Natural killer cell treated with Interleukin-12 subunit alpha and Interleukin-12 subunit beta and Interleukin-15 and Interleukin-18, amount 100 ng/mL, for 72 hours (primary cell): ENCODE measurements around the gene FANCL. TPM values are rescaled to one million over a fixed set of nuclear protein-coding genes. Genes with fewer than 3 reads are reported as not detected.
"Not testable (repeated sequence)": the region's sequence is repeated elsewhere in the genome, so short reads cannot be mapped to it uniquely, and the experiment has no call there.

ENCODE experiments used
- ATAC-seq, 2 donors: fragments of 150-1000 bp; cut with Tn5 transposase in 1 of 2; sonication (Bioruptor Pico), chemical (Tn5 transposase) in 1 of 2; 2 replicates each; pipeline ENCODE4 v1.10.0; 2021
- DNase-seq: peaks from one replicate; pipeline ENCODE4 v3.0.0; 2022; ENCODE audit warnings: low spot score
- H3K27ac Mint-ChIP-seq, 2 donors: 1 replicate in 1 of 2; 2 replicates in 1 of 2; pipeline ENCODE4 v1.8.0; 2022; ENCODE audit warnings: mixed read lengths in 2 of 2, mild to moderate bottlenecking in 1 of 2, moderate library complexity in 1 of 2
- H3K27me3 Mint-ChIP-seq, 2 donors: 1 replicate in 1 of 2; 2 replicates in 1 of 2; pipeline ENCODE4 v1.8.0; 2022; ENCODE audit warnings: mixed read lengths in 2 of 2
- H3K36me3 Mint-ChIP-seq: one replicate; pipeline ENCODE4 v1.8.0; 2022; ENCODE audit warnings: mixed read lengths
- H3K4me1 Mint-ChIP-seq, 2 donors: 1 replicate in 1 of 2; 2 replicates in 1 of 2; pipeline ENCODE4 v1.8.0; 2022; ENCODE audit warnings: low read depth in 2 of 2, mixed read lengths in 2 of 2, mild to moderate bottlenecking in 1 of 2
- H3K4me3 Mint-ChIP-seq: one replicate; pipeline ENCODE4 v1.8.0; 2022; ENCODE audit warnings: mixed read lengths
- H3K9me3 Mint-ChIP-seq: 2 replicates; pipeline ENCODE4 v1.8.0; 2022; ENCODE audit warnings: mixed read lengths
- total RNA-seq, 2 donors: library from RNA; stranded (reverse); gene quantifications; one replicate each; pipeline ENCODE4 v1.2.3, GENCODE V29; 2022

FANCL gene
- total RNA-seq, 2 donors from 2014 or later, result 17.6 to 28.0 TPM

DNA sequence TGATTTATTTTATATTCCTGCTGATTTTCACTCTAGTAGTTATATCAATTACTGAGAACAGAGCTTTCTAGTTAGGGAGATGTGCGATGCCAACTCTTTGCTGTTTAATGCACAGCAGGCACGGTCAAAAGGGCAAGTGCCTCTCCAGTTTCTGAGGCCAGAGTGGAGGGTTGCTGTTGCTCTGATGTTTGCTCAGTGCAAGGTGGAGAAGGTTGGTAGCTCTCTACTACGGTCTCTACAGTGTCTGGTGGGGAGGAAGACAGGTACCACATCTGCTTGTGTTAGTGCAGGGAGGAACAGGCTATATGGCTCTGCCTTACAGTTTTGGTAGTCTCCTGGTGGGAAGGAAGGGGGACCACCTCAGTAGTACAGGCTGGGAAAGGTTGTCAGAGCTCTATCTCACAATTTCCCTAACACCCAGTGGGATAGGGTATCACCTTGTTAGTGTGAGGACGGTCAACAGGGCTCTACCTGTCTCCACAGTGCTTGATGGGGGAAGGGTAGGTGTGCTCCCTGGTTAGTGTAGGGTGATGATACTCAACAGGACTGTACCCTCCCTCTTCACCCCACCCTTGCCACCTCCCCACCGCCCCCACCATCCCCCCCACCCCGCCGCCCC is 85.9 kb downstream of the FANCL start:
- H3K27ac Mint-ChIP-seq, result no peak overlapping the region
- H3K4me1 Mint-ChIP-seq, result no peaks in the 10 kb centered on the region
- no peaks in the 10 kb centered on the region for H3K9me3 Mint-ChIP-seq
- H3K4me3 Mint-ChIP-seq, result no peak overlapping the region
- H3K36me3 Mint-ChIP-seq, result peaks cover 28% of the 10 kb centered on the region
- DNase-seq (no peak), ATAC-seq (peak in 1 of 2 donors; percentile 24)
- H3K27me3 Mint-ChIP-seq, result no peaks in the 10 kb centered on the region

DNA sequence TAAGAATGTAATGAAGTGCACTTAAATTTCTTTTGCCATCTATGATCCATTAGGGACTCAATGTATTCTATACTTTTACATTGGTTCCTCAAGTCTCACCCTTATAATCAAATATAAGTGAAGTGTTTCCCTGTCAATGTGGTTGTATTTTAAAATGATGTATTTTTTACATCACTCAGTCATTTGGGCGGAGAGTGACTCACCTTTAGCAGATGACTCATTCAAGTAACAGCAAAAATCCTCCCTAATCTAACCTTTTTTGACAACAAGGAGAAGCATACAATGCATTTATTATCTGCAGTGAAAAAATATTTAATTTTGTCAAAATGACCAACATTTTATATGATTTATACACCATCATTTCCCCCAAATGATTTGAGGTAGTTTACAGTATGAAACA is 94.4 kb downstream of the FANCL start:
- no peaks in the 10 kb centered on the region for H3K4me1 Mint-ChIP-seq
- H3K27me3 Mint-ChIP-seq, result no peaks in the 10 kb centered on the region
- no peak overlapping the region for H3K27ac Mint-ChIP-seq
- no peak overlapping the region for H3K4me3 Mint-ChIP-seq
- peaks cover 11% of the 10 kb centered on the region for H3K36me3 Mint-ChIP-seq
- ATAC-seq (no peak), DNase-seq (no peak)
- H3K9me3 Mint-ChIP-seq, result no peaks in the 10 kb centered on the region

DNA sequence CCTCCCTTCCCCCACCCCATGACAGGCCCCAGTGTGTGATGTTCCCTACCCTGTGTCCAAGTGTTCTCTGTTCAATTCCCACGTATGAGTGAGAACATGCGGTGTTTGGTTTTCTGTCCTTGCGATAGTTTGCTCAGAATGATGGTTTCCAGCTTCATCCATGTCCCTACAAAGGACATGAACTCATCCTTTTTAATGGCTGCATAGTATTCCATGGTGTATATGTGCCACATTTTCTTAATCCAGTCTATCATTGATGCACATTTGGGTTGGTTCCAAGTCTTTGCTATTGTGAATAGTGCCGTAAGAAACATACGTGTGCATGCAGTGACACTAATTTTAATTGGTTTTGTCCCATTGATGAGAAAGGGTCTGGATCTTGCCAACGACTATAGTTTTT is 95.4 kb downstream of the FANCL start:
- H3K36me3 Mint-ChIP-seq, result peaks cover 11% of the 10 kb centered on the region

DNA sequence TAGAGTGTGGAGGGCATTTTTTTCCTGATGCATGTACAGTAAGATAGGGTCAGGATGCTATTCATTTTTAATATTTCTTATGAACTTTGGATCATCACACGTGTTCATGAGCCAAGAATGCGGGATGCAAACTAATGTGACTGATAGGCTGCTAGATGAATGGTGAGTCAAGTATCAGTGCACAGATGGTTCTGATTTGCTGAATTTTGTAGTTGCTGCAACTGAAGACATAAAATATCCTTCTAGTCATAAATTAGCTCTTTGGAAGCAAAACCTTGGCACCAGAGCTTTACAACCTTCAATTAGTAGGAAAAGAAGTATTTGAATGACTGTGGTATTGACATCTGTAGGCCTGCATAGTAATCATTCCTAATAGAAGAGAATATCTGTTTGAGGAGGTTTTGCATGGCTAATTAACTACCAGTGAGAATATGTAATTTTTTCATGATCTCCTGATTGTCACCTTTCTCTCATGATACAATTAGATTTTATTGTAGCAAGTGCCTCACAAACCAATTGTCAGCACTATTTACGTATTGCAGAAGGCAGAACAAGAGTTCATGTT is 100.5 kb downstream of the FANCL start:
- Mint-ChIP-seq H3K4me3 (no peak overlapping the region), H3K27me3 (no peaks in the 10 kb centered on the region), H3K4me1 (no peaks in the 10 kb centered on the region), H3K27ac (no peak overlapping the region), H3K9me3 (no peaks in the 10 kb centered on the region), H3K36me3 (peaks cover 13% of the 10 kb centered on the region)
- DNase-seq (no peak), ATAC-seq (no peak)

More for the DNA sequence above, 95.4 kb downstream of the FANCL start:
- not testable (repeated sequence) for H3K4me1 Mint-ChIP-seq, ATAC-seq, H3K27ac Mint-ChIP-seq, H3K4me3 Mint-ChIP-seq, H3K27me3 Mint-ChIP-seq, H3K9me3 Mint-ChIP-seq, DNase-seq

DNA sequence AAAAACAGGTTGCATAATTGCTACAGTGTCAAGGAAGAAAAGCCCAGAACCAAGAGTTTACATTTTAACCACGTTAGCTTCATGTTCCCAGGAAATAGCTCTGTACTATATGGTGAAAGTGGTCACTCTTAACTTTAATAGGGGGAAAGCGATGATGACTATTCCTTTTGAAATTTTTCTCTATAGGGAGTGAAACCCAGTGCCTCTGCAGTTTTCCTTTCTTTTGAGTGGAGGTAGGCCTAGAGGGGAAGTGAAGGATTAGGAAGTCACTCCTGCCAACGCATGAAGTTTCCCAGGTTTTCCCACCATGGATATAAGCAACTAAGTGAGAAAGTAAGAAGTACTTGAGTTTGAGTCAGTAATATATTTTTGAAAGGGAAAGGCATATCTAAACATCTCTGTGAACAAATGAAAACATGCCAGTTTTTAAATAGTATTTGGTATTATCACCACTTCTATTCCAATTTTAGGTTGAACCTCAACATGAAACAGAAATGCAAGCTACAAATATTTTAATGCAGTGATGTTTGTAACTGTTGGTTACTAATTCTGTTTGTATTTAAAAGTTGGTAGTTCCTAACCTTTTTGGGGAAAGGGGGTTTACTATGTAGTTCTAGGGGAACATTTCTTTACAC is 102.6 kb downstream of the FANCL start:
- Mint-ChIP-seq H3K27ac (no peak overlapping the region), H3K4me1 (no peaks in the 10 kb centered on the region), H3K27me3 (no peaks in the 10 kb centered on the region), H3K4me3 (no peak overlapping the region), H3K9me3 (no peaks in the 10 kb centered on the region), H3K36me3 (peaks cover 9% of the 10 kb centered on the region)
- ATAC-seq (no peak), DNase-seq (no peak)

DNA sequence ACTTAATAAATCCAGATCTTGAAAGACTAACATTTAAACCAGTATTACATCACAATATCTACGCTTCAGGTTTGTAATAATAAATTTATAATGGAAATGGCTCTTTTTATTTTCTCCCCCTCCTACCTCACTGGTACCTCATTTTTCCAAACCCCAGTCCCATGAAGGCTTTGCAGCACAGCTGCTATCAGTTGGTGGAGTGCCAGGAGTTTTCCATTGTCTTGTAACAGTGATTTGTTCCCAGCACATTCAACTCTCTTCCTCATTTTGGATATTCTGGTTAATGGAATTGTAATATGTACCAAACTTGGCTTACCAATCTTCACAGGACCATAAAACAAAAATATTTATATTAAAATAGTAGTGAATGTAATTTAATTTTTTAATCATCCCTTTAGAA is 103.3 kb downstream of the FANCL start:
- no peaks in the 10 kb centered on the region for H3K27me3 Mint-ChIP-seq
- no peak overlapping the region for H3K27ac Mint-ChIP-seq
- no peaks in the 10 kb centered on the region for H3K4me1 Mint-ChIP-seq
- ATAC-seq (no peak), DNase-seq (no peak)
- H3K36me3 Mint-ChIP-seq, result peaks cover 9% of the 10 kb centered on the region
- no peaks in the 10 kb centered on the region for H3K9me3 Mint-ChIP-seq
- H3K4me3 Mint-ChIP-seq, result no peak overlapping the region

DNA sequence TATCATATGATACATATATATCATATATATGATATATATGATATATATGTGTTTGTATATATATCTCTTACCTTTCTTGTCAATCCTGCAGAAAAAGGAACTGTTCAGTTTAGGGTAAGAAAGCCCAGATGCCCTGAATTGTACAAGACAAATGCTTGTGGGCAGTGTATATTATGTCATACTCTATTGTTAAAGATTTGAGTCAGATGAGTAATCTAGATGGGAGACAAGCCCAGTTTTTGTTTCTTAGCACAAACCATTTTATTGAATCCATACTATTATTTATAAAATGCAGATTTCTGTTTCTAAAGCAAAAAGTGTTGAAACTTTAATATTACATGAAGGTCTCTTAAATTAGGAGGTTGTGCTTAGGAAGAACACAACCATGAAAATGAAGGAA is 103.9 kb downstream of the FANCL start:
- Mint-ChIP-seq H3K4me3 (no peak overlapping the region), H3K27ac (no peak overlapping the region), H3K9me3 (no peaks in the 10 kb centered on the region), H3K27me3 (no peaks in the 10 kb centered on the region), H3K4me1 (no peaks in the 10 kb centered on the region), H3K36me3 (peaks cover 9% of the 10 kb centered on the region)
- ATAC-seq, result no peak
- no peak for DNase-seq

DNA sequence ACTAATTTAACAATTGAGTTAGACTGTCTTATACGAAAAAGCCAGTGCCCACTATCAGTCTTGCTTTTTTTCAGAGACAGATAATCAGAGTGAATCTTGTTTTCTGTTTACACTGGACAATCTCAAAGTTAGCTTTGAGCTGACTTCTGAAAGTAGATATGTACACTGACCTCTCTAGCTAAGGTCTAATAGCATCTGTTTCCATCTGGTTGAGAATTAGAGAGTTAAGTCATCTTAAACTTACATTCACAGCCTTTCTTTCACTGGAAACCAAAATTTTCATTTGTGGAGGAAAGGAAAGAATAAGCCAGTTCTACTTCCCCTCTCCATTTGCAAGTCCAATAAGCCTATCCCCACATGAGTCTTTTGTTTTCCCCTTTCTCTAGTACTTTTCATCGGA is 105.3 kb downstream of the FANCL start:
- Mint-ChIP-seq H3K4me1 (no peaks in the 10 kb centered on the region), H3K4me3 (no peak overlapping the region), H3K36me3 (peaks cover 14% of the 10 kb centered on the region), H3K9me3 (no peaks in the 10 kb centered on the region), H3K27me3 (no peaks in the 10 kb centered on the region), H3K27ac (no peak overlapping the region)
- DNase-seq (no peak), ATAC-seq (no peak)

DNA sequence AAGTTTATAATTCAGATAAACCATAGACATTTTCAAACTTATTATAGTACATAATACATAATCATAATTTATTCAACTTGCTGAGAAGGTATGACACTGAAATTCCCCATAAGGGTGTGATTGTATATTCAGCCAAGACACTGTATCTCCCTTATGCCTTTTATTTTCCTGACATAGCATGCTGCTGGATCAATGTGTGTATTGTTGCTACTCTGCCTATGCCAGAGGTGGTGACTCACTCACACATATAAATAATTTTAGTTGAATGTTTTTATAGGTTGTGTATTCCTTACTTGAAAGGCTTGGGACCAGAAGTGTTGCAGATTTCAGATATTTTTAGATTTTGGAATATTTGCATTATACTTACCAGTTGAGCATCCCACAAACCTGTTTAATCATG is 107.7 kb downstream of the FANCL start:
- H3K4me3 Mint-ChIP-seq, result no peak overlapping the region
- no peak for DNase-seq
- no peaks in the 10 kb centered on the region for H3K4me1 Mint-ChIP-seq
- H3K27me3 Mint-ChIP-seq, result no peaks in the 10 kb centered on the region
- no peaks in the 10 kb centered on the region for H3K9me3 Mint-ChIP-seq
- ATAC-seq, result no peak
- H3K27ac Mint-ChIP-seq, result no peak overlapping the region
- H3K36me3 Mint-ChIP-seq, result peaks cover 5% of the 10 kb centered on the region

DNA sequence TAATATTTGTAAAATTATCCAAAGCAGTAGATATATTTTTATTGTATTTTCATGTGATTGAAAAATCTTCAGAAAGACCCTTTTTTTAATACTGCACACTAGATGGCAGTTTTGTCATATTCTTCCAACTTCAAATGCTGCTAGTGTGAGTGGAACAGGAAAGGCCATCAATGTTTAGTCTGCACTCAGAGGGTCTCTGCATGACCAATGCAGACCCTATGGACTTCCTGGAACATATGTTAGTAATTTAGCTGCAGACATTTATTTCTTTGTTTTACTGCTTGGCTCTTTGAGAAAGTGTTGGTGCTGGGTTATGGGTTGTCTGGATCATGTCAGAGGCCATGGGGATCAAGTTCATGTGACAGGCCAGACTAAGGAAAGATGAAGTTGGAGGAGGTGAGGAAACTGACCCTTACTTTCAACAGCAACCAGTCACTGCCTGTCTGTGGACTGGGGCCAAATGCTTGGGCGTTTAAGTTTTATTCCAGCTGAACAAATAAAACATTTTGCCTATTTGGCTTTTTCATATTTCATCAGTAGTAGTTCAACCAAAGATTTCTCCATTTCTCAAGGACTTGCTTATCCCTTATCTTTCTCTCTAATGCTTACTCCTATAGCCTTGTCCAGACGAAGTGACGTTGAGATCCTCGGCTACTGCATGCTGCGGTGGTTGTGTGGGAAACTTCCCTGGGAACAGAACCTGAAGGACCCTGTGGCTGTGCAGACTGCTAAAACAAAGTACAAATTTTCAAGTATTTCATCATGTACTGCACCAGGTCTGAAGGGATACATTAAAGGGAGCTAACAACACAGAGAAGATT is 109.7 kb downstream of the FANCL start:
- H3K4me1 Mint-ChIP-seq, result no peaks in the 10 kb centered on the region
- no peak overlapping the region for H3K27ac Mint-ChIP-seq
- ATAC-seq, result no peak
- no peak overlapping the region for H3K4me3 Mint-ChIP-seq
- no peak for DNase-seq
- no peaks in the 10 kb centered on the region for H3K27me3 Mint-ChIP-seq
- no peaks in the 10 kb centered on the region for H3K9me3 Mint-ChIP-seq
- H3K36me3 Mint-ChIP-seq, result peaks cover 5% of the 10 kb centered on the region

DNA sequence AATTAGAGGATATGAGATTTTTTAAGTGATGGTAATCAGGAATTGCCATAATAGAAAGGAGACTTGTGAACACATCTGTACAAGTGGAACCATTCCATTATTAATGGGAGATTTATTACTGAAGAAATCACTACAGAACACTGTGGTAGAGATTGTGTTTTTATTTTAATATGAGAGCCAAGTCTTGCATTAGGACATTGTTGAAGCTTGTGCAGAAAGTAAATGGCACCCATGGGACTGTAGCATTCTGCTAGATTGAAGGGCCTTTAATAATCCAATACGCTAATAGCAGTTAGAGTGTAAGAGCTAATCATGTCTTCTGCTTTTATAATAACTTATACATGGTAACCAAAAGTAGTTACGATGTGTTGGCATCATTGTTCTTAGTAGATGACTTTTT is 110.9 kb downstream of the FANCL start:
- no peak overlapping the region for H3K27ac Mint-ChIP-seq
- DNase-seq (no peak), ATAC-seq (no peak)
- no peaks in the 10 kb centered on the region for H3K27me3 Mint-ChIP-seq
- H3K9me3 Mint-ChIP-seq, result no peaks in the 10 kb centered on the region
- H3K4me3 Mint-ChIP-seq, result no peak overlapping the region
- H3K4me1 Mint-ChIP-seq, result no peaks in the 10 kb centered on the region
- H3K36me3 Mint-ChIP-seq, result peaks cover 5% of the 10 kb centered on the region

DNA sequence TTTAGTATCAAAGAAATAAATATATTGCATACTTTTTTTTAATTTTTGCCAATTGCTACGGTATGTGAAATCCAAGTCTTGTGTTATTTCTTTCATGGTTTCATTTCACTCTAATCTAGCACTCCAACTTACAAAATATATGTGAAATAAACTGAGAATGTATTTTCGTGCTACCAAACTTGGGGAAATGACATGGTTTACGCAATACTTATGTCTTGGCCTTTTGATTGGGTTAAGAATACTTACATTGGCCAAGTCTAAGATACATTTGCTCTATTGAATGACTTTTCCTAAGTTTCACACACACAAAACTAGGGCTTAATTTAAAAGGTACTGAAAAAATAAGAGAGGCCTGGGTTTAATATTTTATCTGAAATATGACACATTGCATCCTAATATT is 114.0 kb downstream of the FANCL start:
- peaks cover 9% of the 10 kb centered on the region for H3K36me3 Mint-ChIP-seq
- H3K4me3 Mint-ChIP-seq, result no peak overlapping the region
- DNase-seq (no peak), ATAC-seq (no peak)
- no peaks in the 10 kb centered on the region for H3K4me1 Mint-ChIP-seq
- H3K27ac Mint-ChIP-seq, result no peak overlapping the region
- H3K9me3 Mint-ChIP-seq, result no peaks in the 10 kb centered on the region
- no peaks in the 10 kb centered on the region for H3K27me3 Mint-ChIP-seq

DNA sequence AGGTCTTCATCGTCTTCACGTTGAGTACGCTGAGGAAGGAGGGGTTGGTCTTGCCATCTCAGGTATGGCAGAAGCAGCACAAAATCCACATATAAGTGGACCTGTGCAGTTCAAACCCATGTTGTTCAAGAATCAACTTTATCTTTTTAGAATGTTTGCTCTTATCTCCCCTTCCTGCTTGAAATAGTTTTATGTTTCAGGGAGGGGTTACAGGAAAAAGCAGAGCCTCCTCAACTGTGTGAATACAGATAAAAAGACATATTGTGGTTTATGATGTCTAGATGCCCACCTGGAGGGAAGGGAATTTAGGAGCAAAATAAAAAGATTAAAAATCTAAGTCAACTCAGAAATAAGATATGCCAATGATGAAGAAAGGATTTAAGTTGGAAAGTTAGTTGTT is 118.6 kb downstream of the FANCL start:
- Mint-ChIP-seq H3K4me3 (no peak overlapping the region), H3K9me3 (no peaks in the 10 kb centered on the region)

DNA sequence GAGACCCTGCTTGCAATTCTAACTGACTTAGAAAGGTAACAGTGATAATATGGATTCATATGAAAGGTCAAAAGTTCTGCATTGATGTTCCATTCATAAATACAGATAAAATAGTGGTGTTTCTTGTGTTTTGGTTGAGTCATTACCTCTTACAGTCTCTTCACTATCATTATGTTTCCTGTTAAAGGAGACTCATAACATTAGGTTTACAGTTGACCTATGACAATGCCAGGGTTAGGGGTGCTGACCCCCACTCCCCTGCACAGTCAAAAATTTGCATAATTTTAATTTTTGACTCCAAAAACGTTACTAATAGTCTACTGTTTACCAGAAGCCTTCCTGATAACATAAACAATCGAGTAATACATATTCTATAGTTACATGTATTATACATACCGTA is 119.1 kb downstream of the FANCL start:
- no peak for DNase-seq
- peaks cover 10% of the 10 kb centered on the region for H3K36me3 Mint-ChIP-seq
- H3K4me1 Mint-ChIP-seq, result peaks cover 10 to 11% of the 10 kb centered on the region in 2 donors
- no peak overlapping the region for H3K27ac Mint-ChIP-seq
- no peaks in the 10 kb centered on the region for H3K9me3 Mint-ChIP-seq
- no peak for ATAC-seq
- H3K27me3 Mint-ChIP-seq, result no peaks in the 10 kb centered on the region
- H3K4me3 Mint-ChIP-seq, result no peak overlapping the region

More for the DNA sequence above, 118.6 kb downstream of the FANCL start:
- ATAC-seq (no peak), DNase-seq (no peak)
- Mint-ChIP-seq H3K27ac (no peak overlapping the region), H3K4me1 (peaks cover 10% of the 10 kb centered on the region in 2 donors), H3K36me3 (peaks cover 10% of the 10 kb centered on the region), H3K27me3 (no peaks in the 10 kb centered on the region)
